H1 (cell line): ENCODE data around the gene YPEL4. TPM values are rescaled to one million over a fixed set of nuclear protein-coding genes. Genes with fewer than 3 reads are reported as not detected.

Source experiments
- CHD7 ChIP-seq: fragments of 300-600 bp; sonication (generic); IDR thresholded peaks from 2 replicates; pipeline ENCODE4 v1.7.1; 2012; ENCODE audit warnings: low read length, moderate library complexity, mild to moderate bottlenecking, inconsistent platforms; ENCODE audit not compliant: insufficient replicate concordance
- CTCF ChIP-seq, 3 experiments: IDR thresholded peaks; 1 replicate in 2 of 3; 2 replicates in 1 of 3; pipeline versions ENCODE4 v1.5.1 to v1.6.1; 2011; ENCODE audit warnings: low read length in 3 of 3, mild to moderate bottlenecking in 3 of 3, inconsistent platforms in 2 of 3, low read depth in 1 of 3, moderate library complexity in 1 of 3; ENCODE audit not compliant: insufficient read depth in 1 of 3; ENCODE audit errors: control extremely low read depth in 1 of 3
- HDAC6 ChIP-seq: IDR thresholded peaks from one replicate; pipeline ENCODE4 v1.7.1; 2012; ENCODE audit warnings: low read depth, mild to moderate bottlenecking, inconsistent platforms, low read length, moderate library complexity
- KDM5A ChIP-seq: fragments of 200-600 bp; IDR thresholded peaks from 2 replicates; pipeline ENCODE4 v1.7.1; 2012; ENCODE audit warnings: mild to moderate bottlenecking, low read length, inconsistent platforms, mixed read lengths
- USF2 ChIP-seq: IDR thresholded peaks from 2 replicates; pipeline ENCODE4 v1.6.1; 2011; ENCODE audit warnings: low read length, improper control_type of control experiment
- polyA plus RNA-seq, 7 experiments: library from polyadenylated mRNA; depleted of rRNA in 3 of 7; stranded (reverse) in 5 of 7; unstranded in 2 of 7; fragments of >200 nt in 5 of 7; fragments of 200-250 nt in 2 of 7; gene quantifications; 1 replicate in 5 of 7; 2 replicates in 1 of 7; 4 replicates in 1 of 7; pipeline versions ENCODE4 v1.2.1 to v1.2.3, GENCODE V29; 2011 to 2013; ENCODE audit warnings: missing spikeins in 2 of 7, mixed read lengths in 2 of 7
- total RNA-seq: library from RNA; stranded (reverse); fragmentation: NEBNext Ultra II Directional; extraction: Animal tissue kit (Norgen Biotek cat#: 25700); gene quantifications from 2 replicates; pipeline ENCODE4 v1.2.1, GENCODE V29; 2021

The YPEL4 gene
- total and polyA plus RNA-seq, 2 of the 8 experiments (the other 6 are each of a cell fraction or from before 2014, with no cell fraction given): 0.13 to 0.38 TPM

DNA sequence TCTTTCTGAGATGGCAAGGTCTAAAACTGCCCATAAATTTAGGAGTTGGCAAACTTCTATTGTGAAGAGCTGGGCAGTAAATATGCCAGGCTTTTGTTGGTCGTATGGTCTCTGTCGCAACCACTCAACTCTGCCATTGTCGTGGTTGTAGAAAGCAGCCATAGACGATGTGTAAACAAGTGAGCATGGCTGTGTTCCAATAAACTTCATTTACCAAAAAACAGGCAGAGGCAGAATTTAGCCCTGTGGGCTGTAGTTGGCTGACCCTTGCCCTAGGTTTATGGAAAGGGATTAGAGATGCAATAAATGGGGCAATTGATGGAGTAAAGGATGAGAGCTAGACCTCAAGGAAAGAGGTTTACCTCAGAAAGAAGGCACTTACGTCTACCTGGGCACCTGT is 17.6 kb downstream of the YPEL4 start (continued):
- no peak for TF ChIP-seq CHD7
- TF ChIP-seq CTCF (IDR thresholded peaks at IDR 0.05; ENCODE audit: control extremely low read depth in 1 of 3, insufficient read depth in 1 of 3, low read depth in 1 of 3, low read length in 3 of 3): no peak
- no peak for TF ChIP-seq USF2
- TF ChIP-seq KDM5A: no peak
- no peak for TF ChIP-seq HDAC6
